ENCODE data around the gene ME2. TPM values are rescaled to one million over a fixed set of nuclear protein-coding genes. Genes with fewer than 3 reads are reported as not detected.

Gene ME2
- total RNA-seq, 1 experiment from 2014 or later, result 49.4 TPM

DNA sequence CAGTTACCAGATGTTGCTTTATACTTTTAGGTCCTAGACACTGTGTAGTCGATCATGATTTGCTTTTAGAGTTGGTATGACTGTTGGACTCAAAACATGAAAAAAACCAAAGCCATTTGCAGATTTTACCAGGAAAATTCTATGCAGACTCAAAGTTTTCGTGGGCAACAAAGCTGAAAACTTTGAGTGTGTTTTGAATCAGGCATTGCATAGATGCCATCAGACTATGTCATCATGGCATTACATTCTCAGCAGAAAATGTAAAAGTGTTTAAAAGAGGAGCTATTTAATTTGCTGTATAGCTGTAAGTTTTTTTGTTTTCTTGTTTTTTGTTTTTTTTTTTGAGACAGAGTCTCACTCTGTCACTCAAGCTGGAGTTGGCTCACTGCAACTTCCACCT lies 45.5 kb downstream of the ME2 start:
- no peak overlapping the region for H4K8ac ChIP-seq (replicated peaks; ENCODE audit: insufficient read length, low read depth, low read length)
- H2AK5ac ChIP-seq (ENCODE audit: insufficient read length, low read length), result no peak overlapping the region
- H2BK5ac ChIP-seq (ENCODE audit: insufficient read length, low read length), result no peak overlapping the region
- H3K9ac ChIP-seq (ENCODE audit: extremely low read depth, insufficient read length, low read length), result no peak overlapping the region
- no peaks in the 10 kb centered on the region for H3K79me2 ChIP-seq (ENCODE audit: insufficient read depth, low read length)
- Mint-ChIP-seq H3K4me1 (no peaks in the 10 kb centered on the region), H3K36me3 (ENCODE audit: insufficient read depth in 1 of 3, low read depth in 3 of 3) (peaks cover 58 to 94% (median 81%) of the 10 kb centered on the region in 3 experiments), H3K9me3 (peaks cover 20% of the 10 kb centered on the region in 2 experiments), H3K27ac (no peak overlapping the region), H3K27me3 (ENCODE audit: low read depth) (no peaks in the 10 kb centered on the region), H3K4me3 (no peak overlapping the region)
- H3K4ac ChIP-seq (ENCODE audit: low read depth, low read length), result no peak overlapping the region
- H3K18ac ChIP-seq (ENCODE audit: insufficient read length, low read depth, low read length), result no peak overlapping the region
- WGBS (ENCODE audit: extremely low coverage, insufficient read length, low lambda C conversion rate), result no CpG with 5 or more reads among the region's 2 CpGs
- H3K27me3 ChIP-seq (ENCODE audit: insufficient read depth, low read length), result no peaks in the 10 kb centered on the region
- no peak overlapping the region for H4K5ac ChIP-seq (ENCODE audit: insufficient read length, low read depth, low read length)
- no peak overlapping the region for H3T11ph ChIP-seq (ENCODE audit: low read length)
- H3K23ac ChIP-seq (ENCODE audit: insufficient read length, low read depth, low read length), result no peak overlapping the region
- no peaks in the 10 kb centered on the region for H4K20me1 ChIP-seq (ENCODE audit: control insufficient read depth, insufficient read depth, insufficient read length)
- H4K91ac ChIP-seq (ENCODE audit: insufficient read length, low read depth, low read length), result no peak overlapping the region
- H2BK120ac ChIP-seq (ENCODE audit: low read depth, low read length, poor library complexity, severe bottlenecking), result no peak overlapping the region
- no peak overlapping the region for H2BK20ac ChIP-seq (ENCODE audit: low read depth, low read length, poor library complexity, severe bottlenecking)
- no peak overlapping the region for H2AFZ ChIP-seq (ENCODE audit: low read length)
- H3K56ac ChIP-seq (ENCODE audit: insufficient read length, low read depth, low read length), result no peak overlapping the region
- H3K23me2 ChIP-seq (ENCODE audit: insufficient read length, low read depth, low read length, poor library complexity, severe bottlenecking), result no peaks in the 10 kb centered on the region
- H3K14ac ChIP-seq (ENCODE audit: insufficient read depth, low read length), result no peak overlapping the region
- TF ChIP-seq, protein P1, sequence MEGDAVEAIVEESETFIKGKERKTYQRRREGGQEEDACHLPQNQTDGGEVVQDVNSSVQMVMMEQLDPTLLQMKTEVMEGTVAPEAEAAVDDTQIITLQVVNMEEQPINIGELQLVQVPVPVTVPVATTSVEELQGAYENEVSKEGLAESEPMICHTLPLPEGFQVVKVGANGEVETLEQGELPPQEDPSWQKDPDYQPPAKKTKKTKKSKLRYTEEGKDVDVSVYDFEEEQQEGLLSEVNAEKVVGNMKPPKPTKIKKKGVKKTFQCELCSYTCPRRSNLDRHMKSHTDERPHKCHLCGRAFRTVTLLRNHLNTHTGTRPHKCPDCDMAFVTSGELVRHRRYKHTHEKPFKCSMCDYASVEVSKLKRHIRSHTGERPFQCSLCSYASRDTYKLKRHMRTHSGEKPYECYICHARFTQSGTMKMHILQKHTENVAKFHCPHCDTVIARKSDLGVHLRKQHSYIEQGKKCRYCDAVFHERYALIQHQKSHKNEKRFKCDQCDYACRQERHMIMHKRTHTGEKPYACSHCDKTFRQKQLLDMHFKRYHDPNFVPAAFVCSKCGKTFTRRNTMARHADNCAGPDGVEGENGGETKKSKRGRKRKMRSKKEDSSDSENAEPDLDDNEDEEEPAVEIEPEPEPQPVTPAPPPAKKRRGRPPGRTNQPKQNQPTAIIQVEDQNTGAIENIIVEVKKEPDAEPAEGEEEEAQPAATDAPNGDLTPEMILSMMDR (conservative IDR thresholded peaks at IDR 0.05), result no peak
- H2BK15ac ChIP-seq (ENCODE audit: low read depth, low read length), result no peak overlapping the region
- no peak overlapping the region for H2BK12ac ChIP-seq (ENCODE audit: insufficient read length, low read depth, low read length)
- no peaks in the 10 kb centered on the region for H3K9me3 ChIP-seq (ENCODE audit: control insufficient read depth, low read depth, low read length)
- H3K79me1 ChIP-seq (ENCODE audit: insufficient read depth, low read depth, low read length, poor library complexity, severe bottlenecking), result no peaks in the 10 kb centered on the region
- H3K4me1 ChIP-seq (ENCODE audit: insufficient read depth, low read length), result no peaks in the 10 kb centered on the region
- DNase-seq, result no peak
- H3K4me2 ChIP-seq (ENCODE audit: insufficient read depth, insufficient read length, low read length), result no peak overlapping the region
- no peak overlapping the region for H3K27ac ChIP-seq (ENCODE audit: insufficient read length, low read depth, low read length)

Measured in H9 (cell line).